ENCODE results near the gene RTN4R.
A peak's percentile ranks its signal among the peaks of the same experiment; 100 is the strongest.

Gene RTN4R

DNA sequence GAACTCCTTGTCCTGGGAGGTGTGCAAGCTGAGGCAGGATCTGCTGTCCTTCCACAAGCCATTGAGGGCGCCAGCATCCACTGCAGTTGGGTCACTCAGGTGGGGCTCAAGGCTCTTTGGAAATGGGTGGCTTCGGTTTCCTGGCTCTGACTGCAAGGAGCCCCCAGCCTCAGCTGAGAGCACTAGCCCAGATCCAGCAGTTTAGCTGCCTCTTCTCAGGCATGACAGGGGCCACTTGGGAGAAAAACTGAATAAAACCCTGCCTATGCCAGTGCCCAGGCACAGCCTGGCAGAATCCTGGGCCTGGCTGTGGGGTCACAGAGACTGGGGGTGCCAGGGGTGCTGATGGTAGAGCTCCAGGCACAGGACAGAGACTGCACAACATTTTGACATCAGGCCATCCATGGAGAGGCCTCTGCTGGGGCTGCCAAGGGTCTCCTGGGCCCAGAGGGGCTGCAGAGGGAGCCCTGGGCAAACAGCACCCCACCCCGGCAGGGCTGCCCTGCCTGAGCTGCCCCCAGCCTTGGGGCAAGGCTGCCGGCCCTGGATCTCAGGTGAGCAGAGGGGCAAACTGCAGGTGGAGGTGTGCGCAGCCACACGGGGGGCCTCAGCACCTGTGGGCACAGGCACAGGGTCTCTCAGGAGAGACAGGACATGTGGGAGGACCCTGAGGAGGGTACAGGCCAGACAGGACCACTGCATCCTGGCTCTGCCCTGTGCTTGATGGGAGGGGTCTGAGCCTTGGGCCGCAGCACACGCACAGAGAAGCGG is 28.3 kb downstream of the RTN4R start:
- DNase-seq, result no peak

DNA sequence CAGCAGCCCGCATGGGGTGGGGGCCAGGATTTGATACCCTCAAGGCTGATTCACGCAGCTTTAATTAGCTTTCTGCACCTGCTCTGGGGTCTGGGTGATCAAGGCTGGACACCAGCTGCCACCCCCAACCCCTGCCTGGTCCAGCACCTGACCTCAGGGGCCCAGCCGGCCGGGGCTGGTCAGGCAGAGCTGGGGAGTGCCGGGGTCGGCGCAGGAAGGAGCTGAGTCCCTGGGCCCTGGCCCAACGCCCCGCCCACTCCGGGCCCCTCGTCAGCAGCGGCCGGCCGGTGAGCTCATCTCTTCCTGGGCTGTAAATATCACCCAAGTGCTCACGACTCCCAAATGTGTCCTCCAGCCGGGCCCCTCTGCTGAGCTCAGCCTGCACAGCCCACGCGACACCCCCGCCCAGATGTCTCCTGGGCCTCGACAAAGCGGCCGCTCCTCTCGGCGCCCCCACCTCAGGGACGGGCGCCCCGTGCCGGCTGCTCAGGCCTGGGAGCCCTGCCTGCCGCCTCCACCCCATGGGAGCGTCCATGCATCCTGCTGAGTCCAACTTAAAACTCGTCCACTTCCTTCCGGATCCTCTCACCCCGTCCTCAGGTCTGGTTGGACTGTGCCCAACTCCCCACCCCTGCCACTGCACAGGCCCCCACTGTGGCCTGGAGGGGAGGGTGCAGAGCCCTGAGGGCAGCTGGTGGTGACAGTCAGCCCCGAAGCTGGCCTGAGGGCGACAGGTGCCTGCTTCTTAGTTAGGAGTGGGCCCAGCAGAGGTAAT is 29.0 kb downstream of the RTN4R start:
- DNase-seq, result no peak

DNA sequence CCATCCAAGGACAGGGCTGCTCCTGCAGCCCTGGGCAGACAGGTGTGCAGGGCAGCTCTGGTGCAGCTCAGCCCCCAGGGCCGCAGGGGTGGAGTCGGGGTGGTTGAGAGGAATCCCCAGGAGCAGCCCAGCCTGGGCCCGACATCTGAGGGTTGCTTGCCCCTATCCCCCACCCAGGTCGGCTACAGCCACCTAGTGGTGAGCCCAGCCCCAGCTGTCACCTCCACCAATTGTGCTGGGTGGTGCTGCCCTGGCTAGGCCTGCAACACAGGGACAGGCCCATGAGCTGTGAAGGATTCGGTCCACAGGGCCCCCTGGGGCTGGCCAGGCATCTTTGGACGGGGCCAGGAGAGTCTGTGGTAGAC is 29.6 kb downstream of the RTN4R start:
- DNase-seq, result no peak

DNA sequence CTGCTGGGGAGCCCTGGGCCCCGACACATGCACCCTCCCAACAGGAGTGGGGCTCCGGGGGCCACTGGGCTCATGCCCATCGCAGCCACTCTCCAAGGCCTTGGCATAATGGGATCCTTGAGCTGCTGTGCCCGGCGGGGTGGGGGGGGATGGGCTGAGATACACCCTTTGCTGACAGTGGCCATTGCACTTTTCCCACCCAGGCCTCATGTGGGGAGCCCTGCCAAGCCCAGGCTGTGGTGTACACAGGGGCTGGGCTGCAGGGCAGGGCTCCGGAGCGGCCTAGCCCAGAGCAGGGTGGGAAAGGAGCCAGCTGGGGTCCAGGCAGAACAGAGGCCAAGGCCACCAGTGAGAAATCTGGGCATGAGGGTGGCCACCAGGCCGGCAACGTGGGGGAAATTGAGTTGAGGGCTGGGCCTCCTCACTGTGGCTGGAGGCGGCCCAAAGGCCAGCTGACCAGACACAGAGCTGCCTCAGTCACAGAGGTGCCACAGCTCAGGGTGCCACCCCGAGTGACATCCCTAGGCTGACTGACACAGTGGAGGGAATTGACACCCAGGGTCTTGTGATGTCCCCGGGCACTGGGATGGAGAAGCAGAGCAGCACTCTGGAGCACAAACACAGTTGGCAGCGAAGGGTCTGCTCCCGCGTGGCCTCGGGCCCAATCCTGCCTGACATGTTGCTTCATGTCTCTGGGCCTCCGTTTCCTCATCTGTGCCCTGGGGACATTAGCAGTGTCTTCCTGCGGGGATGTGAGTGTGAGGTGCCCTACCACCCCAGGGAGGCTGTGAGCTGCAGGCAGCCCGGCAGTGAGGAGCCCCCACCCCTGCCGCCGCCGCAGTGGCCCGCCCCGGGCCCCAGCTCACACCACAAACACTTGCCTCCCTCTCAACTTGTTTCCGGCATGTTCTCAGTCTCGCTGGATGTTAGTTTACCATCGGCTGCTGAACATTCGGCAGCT is 30.4 kb downstream of the RTN4R start:
- no peak for DNase-seq

DNA sequence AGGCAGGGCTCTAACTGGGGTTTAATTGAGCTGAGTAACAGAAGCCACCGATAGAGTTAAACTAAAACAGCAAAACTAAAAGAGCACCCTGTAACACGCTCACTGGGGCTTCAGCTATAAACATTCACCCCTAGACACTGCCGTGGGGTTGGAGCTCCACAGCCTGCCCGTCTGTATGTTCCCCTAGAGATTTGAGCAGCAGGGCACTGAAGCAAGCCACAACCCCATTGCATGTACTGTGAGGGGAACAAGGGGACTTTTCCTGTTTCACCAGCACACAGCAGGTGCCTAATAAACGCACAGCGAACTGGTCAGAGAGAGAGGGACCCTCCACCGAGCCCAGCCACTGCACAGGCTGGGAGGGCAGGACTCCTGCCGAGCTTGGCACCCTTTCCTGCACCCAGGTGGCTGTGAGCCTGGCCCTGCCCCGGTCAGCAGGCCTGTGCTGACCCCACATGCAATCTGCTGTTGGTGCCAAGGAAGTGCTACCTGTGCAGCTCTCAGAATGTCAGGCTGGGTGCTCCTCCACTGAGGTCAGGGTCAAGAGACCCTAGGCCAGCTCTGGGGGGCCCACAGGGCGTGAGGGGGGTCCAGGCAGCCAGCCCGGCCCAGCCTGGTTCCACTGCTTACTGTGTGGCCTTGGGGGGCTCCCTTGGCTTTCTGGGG is 31.9 kb downstream of the RTN4R start:
- DNase-seq, result no peak

DNA sequence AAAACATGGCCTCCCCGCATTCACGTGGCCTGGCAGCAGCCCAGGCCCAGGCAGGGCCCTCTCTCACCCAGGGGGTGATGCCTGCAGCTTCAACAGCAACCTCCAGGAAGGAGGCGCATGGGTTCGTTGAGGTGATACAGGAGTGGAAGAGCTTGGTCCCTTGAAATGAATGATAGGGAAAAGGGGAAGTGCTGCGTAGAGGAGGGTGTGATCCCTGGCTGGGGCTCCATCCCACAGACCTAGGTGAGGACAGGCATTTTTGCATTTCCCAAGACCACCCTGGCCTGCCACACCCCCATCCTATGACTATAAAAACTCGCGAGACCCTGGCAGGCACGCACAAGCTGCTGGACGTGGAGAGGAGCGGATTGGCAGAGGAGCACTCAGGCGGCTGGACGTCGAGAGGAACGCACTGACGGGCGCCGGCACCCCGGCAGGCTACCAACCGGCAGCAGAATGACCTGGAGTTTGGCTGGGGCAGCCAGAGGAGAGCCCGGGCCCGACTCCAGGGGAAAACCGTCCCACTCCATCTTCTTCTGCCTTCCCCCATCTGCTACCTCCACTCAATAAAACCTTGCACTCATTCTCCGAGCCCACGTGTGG is 32.6 kb downstream of the RTN4R start:
- no peak for DNase-seq

DNA sequence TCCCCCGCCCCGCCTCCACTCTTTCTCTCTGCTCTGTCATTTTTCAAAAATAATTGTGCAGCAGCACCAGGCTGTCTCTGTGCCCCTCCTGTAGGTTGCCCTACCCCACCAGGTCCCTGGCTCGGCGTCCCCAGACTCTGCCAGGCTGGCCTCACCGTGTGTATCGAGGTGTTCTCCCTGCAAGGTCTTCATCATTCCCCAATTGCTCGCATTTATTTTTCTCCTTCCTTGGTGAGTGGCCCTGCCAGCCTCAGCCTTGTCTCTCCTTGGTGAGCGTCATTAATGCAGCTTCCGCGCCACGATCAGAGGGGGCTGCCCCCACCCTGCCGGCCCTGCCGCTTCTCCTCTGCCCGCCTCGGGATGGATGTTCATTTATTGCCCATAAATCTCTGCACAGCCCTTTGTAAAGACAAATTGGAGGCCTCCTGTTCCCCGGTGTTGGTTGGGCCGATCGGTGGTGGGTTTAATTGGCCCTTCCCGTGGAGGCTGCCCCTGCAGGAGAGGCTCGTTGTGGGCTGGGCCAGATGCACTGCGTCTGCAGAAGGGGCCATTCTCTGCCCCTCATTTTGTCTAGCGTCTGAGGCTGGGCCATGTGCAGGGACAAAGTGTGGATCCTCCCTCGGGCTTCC is 33.2 kb downstream of the RTN4R start:
- no peak for DNase-seq

DNA sequence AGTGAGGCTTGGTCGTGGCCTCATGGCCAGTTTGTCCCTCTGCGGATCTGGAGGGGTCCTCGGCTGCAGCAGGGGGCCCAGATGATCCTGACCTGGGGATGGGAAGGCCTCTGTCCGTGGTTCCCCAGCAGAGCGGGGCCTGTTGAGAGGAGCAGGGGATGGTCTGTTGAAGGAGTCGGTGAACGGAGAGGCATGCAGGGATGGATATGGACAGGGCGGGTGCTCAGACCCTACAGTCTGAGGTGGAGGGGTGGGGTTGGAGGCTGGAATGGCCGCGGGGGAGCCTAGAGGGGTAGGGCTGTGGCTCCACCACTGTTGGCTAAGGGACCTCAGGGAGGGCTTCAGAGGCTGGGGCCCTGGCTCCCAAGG is 33.8 kb downstream of the RTN4R start:
- DNase-seq, result no peak

DNA sequence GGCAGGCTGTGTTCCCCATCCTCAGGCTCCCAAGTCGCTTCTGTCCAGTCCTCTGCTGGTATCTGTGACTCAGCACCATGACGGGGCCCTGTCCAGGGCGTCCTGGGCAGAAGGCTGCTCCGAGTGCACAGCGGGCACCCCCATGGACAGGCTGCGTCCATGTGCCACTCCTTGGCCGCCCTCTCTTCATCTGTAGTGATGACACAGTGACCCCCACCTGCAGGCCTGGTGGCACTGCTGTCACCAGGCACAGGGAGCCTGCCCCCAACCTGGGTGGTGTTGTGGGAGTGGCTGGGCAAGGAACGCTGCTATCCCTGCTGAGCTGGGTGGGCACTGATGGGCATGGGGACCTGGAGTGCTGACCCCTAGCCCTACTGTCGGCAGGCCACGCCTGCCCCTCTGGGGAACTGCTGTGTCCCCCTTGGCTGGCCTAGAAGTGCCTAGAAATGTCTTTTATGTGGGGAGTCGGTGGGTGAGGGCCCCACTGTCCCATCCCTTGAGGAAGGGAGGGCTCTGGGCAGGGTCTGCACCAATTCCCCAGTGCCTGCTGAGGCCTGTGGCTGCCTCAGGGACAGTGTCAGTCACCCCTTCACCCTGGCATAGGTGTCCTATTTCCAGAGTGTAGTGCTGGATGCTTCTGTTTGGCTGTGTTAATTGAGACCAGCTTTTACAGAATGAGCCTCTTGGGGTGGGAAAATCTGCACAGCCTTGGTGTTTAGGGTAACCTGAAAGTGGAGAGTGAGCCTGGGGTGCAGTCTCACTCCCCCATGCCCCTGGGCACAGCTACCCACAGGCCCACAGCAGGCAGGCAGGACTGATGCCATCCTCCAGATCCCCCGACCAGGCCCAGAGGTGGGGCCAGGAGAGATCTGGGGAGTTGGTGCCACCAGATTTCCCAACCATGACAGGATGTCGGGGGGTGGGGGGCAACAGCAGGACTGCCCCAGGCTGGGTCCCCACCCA is 34.5 kb downstream of the RTN4R start:
- no peak for DNase-seq

DNA sequence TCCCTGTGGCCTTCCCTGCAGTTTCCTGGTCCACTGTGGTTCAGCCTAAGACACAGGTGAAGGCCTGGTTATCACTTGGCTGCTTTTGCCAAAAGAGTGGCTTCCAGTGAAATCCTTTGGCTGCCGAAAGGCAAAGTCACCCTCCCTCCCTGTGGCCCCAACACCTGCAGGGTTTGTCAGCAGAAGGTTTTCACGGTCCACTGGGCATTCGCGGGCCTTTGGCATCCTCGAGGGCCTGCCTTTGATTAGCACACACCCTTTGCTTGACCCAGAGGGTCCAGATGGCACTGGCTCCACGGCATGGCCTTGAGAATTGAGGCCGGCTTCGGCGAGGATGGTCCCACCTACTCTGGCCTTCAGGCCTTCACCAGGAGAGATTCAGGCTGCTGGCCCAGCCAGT is 35.3 kb downstream of the RTN4R start:
- no peak for DNase-seq

DNA sequence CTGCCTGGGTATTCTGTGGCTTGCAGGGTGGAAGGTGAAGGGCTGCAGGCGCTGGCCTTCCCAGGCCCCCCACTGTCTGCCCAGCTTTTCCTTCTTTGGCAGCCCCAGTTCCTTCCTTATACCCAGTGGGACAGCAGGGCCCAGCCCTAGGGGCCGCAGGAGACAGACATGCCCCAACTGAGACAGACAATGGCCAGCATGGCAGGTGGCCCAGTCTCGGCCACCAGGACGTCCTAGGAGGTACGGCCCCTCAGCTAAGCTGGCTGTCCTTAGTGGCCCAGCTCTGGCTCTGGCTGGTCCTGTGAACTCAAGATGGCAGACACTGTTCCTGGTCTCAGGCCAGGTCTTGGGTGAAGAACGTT is 35.9 kb downstream of the RTN4R start:
- DNase-seq, result no peak

DNA sequence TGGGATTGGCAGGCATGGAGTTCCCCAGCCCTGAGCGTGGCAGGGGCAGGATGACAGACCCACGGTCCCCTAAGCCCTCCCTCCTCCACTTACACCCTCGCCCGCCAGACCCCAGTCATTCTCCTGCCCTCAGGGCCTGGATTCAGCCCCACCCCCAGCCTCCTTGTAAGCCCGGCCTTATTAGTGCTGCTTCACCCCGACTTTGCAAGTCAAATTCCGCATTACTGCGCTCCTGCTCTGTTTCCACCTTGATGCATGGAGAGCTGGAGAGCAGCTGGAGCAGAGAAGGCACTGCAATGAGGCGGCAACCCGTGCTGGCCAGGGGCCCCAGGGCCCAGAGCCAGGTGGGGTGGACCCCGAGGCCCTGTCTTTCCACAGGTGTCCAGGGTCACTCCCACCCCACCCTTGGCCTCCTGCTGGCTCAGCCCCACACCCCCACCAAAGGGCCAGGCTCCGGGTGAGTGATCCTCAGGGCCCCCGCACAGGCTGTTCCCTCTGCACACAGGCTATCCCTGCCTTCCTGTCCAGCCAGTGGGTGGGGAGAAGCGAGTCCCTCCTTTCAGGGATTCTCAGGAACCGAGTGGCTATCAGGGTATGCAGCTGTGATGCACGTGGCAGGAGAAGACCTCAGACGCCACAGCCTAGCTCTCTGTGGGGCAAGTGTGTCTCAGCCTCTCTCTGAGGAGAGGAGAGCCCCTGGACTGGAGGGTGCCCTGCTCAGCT is 36.4 kb downstream of the RTN4R start:
- no peak for DNase-seq

DNA sequence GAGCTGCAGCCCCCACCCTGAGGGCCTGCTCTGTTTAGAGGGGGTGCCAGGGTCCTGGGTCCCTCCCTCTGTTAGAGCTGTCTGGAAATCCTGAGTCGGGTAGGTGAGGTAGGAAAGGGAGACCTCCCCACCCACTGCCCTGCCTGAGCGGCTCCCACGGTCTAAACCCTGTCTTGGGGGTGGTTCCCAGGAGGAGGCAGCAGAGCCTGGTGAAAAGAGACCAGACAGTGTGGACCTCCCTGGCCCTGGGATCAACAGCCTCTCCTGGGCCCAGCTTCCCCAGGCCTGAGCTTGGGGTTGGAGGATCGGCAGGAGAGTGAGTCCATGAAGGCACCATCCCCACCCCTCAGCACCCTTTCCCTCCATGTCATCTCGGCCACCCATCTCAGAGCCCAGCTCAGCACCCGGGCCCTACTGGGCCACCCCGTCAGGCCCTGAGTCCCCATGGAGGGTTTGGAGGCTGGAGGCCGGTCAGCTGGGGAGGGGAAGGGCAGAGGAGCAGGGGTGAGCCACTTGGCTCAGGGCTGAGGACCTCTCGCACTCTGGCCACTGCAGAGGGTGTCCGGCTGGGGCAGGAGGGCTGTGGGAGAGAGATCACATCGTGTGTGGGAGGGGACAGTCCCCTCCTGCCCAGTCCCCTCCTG is 37.2 kb downstream of the RTN4R start:
- DNase-seq, result no peak

DNA sequence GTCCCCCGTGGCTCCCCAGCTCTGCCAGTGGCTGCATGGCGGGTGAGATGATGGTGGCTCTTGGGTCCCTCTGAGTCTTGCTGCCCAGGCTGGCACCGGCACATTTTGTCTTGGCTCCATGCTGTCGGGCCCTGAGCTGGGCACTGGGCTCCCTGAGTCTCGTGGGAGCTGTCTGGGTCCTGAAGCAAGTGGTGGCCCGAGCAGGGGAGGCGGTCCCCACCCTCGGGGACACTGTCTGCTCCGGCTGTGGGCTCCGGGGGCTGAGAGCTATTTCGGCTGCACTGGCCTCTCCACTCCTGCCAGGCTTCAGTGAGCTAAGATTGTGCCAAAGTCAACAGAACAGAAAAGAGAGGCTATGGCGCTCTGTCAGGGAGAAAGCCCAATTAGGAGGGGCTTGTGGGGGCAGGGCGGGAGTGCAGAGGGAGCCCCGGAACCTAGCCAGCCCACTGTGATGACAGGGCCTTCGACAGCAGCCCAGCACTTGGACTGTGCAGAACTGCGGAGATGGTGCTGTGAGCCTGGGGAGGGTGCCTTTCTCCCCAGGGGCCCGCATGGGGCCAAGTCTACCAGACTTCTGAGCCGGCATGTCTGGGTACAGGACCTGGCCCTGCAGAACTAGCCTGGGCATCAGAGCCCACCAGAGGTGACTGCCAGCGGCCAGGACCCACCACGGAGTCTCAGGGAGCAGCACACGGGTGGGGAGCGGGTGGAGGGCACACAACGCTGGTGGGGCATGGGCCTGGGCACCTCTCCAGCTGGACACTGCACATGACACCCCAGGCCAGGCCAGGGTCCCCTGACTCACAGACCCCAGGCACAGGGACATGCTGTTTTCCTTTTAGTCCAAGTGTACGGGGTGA is 38.0 kb downstream of the RTN4R start:
- DNase-seq, result peak; percentile 29

DNA sequence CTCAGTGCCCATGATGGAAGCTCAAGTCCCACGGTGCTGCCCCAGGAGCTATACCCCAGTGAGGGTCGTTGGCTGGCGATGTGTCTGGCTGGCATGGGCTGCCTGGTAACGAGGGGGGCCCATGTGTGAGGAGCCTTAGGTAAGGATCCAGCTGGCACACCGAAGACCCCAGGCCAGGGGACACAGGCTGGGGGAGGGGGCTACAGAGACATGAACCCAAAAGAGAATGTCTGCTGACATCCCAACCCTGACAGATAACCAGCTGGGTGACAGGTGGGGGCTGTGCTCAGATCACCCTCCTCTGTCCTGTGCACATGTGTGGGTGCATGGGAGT is 39.2 kb downstream of the RTN4R start:
- no peak for DNase-seq

DNA sequence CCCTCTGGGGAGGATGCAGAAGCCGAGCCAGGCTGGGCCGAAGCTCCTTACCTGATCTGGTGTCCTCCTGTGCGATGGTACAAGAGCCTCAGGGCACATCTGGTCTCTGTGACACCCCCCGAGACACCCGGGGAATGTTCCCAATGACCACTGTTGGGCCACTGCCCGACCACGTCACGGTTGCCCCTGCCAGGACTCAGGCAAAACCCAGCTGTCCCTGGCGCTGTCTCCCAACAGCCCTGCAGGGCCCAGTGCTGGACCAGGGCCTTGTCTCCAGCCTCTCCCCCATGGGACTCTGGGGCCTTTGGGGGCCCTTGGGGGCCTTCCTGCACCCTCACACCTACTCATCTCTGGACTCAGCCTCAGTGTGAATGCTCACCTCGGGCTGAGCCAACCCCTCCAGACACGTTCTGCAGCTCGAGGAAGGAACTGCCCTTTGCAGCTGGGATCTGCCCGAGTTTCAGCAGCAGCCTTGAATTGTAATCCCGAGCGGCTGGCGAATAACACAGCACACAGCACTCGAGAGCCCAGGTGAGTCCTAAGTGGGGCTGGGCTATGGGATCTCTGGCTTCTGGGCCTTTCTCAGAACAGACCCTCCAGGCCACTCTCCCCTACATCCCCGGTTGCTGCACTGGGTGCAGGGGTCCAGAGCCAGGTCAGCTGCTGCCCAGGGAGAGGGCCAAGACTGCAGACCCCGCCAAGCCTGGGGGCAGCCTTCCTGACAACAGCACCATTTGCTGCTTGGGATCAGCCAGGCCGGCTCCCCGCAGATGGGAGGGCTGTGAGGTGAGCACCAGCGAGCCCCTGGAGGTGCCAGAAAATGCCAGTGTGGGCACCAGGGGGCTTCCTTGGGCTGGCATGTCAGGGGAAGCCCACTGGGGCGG is 39.8 kb downstream of the RTN4R start:
- no peak for DNase-seq

DNA sequence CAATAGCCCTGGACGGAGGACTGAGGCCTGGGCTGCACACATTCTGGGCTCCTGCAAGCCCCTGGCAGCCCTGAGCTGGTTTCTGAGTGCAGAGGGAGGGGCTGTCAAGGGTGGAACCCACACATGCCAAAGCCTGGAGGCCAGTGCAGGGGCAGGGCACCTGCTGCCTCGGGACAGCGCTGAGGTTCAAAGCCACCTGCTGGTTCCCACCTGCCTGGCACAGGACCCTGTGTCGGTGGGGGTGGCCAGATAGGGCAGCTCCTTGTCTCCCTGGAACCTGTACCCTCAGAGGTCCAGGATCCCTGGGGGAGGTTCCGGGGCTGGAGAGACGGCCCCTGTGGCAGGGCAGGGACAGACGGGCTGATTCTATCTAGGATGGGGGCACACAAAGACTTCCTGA is 40.8 kb downstream of the RTN4R start:
- DNase-seq, result no peak
